CD4-positive, alpha-beta T cell treated with Interleukin-17A for 4 hours (primary cell): ENCODE data around the gene ATP2B2.

Source experiments
- DNase-seq: peaks from one replicate; pipeline ENCODE4 v3.0.0-alpha.2; 2020; ENCODE audit warnings: mixed read lengths

Gene ATP2B2

GRCh38 chr3:10492364-10493201 lies 12.8 kb downstream of the ATP2B2 start:
- DNase-seq = no peak

- DNase-seq = no peak
Measured at GRCh38 chr3:10489746-10490483, 15.5 kb downstream of the ATP2B2 start.

- no peak for DNase-seq
Measured at GRCh38 chr3:10487988-10488633, 17.3 kb downstream of the ATP2B2 start.

- DNase-seq = no peak
Measured at GRCh38 chr3:10485806-10486205, 19.6 kb downstream of the ATP2B2 start.

GRCh38 chr3:10485380-10485779 lies 20.0 kb downstream of the ATP2B2 start:
- no peak for DNase-seq

- no peak for DNase-seq
Measured at GRCh38 chr3:10484709-10485108, 20.7 kb downstream of the ATP2B2 start.

- DNase-seq = no peak
Measured at GRCh38 chr3:10483686-10484345, 21.6 kb downstream of the ATP2B2 start.

GRCh38 chr3:10483364-10483675 lies 22.1 kb downstream of the ATP2B2 start:
- no peak for DNase-seq

GRCh38 chr3:10482631-10483363 lies 22.6 kb downstream of the ATP2B2 start:
- DNase-seq = no peak

- DNase-seq = no peak
Measured at GRCh38 chr3:10480871-10481378, 24.5 kb downstream of the ATP2B2 start.

- no peak for DNase-seq
Measured at GRCh38 chr3:10479311-10479710, 26.1 kb downstream of the ATP2B2 start.

- no peak for DNase-seq
Measured at GRCh38 chr3:10475983-10476382, 29.4 kb downstream of the ATP2B2 start.

- DNase-seq = no peak
Measured at GRCh38 chr3:10474847-10475246, 30.5 kb downstream of the ATP2B2 start.

GRCh38 chr3:10474275-10474646 lies 31.1 kb downstream of the ATP2B2 start:
- DNase-seq = no peak

- no peak for DNase-seq
Measured at GRCh38 chr3:10473581-10474274, 31.7 kb downstream of the ATP2B2 start.

GRCh38 chr3:10472877-10473440 lies 32.4 kb downstream of the ATP2B2 start:
- DNase-seq = no peak

- DNase-seq = no peak
Measured at GRCh38 chr3:10471054-10471688, 34.2 kb downstream of the ATP2B2 start.

- no peak for DNase-seq
Measured at GRCh38 chr3:10470120-10471053, 35.0 kb downstream of the ATP2B2 start.

GRCh38 chr3:10469441-10470119 lies 35.8 kb downstream of the ATP2B2 start:
- DNase-seq = no peak
